NCI-H82 treated with DMSO at 0.1 percent for 48 hours (cell line): ENCODE measurements around the gene PEX14.

Experiments used
- DNase-seq: peaks from one replicate; lab custom pipeline; 2025; ENCODE audit not compliant: unreplicated experiment; lab: John Stamatoyannopoulos, UW

The PEX14 gene

GRCh38 chr1:10516925-10517676 is 42.4 kb downstream of the PEX14 start:
- DNase-seq: no peak

GRCh38 chr1:10517677-10517982 is 42.9 kb downstream of the PEX14 start:
- no peak for DNase-seq

GRCh38 chr1:10519016-10519417 is 44.3 kb downstream of the PEX14 start:
- DNase-seq: no peak

GRCh38 chr1:10520497-10520896 is 45.7 kb downstream of the PEX14 start:
- no peak for DNase-seq

- DNase-seq: no peak
Measured at GRCh38 chr1:10520952-10521351, 46.2 kb downstream of the PEX14 start.

- DNase-seq: no peak
Measured at GRCh38 chr1:10521537-10522157, 46.9 kb downstream of the PEX14 start.

- DNase-seq: no peak
Measured at GRCh38 chr1:10522322-10522860, 47.6 kb downstream of the PEX14 start.

- no peak for DNase-seq
Measured at GRCh38 chr1:10525208-10525607, 50.5 kb downstream of the PEX14 start.

GRCh38 chr1:10528066-10529014 is 53.6 kb downstream of the PEX14 start:
- DNase-seq: no peak

- no peak for DNase-seq
Measured at GRCh38 chr1:10529091-10529490, 54.3 kb downstream of the PEX14 start.

GRCh38 chr1:10529765-10530164 is 55.0 kb downstream of the PEX14 start:
- DNase-seq: no peak

- DNase-seq: no peak
Measured at GRCh38 chr1:10530281-10530740, 55.6 kb downstream of the PEX14 start.

GRCh38 chr1:10530756-10531495 is 56.2 kb downstream of the PEX14 start:
- no peak for DNase-seq

- DNase-seq: no peak
Measured at GRCh38 chr1:10532362-10532761, 57.6 kb downstream of the PEX14 start.

- DNase-seq: no peak
Measured at GRCh38 chr1:10534519-10534918, 59.8 kb downstream of the PEX14 start.

- no peak for DNase-seq
Measured at GRCh38 chr1:10536133-10536770, 61.5 kb downstream of the PEX14 start.

- peak; percentile 82 for DNase-seq
Measured at GRCh38 chr1:10537082-10537766, 62.5 kb downstream of the PEX14 start.

GRCh38 chr1:10538646-10539355 is 64.1 kb downstream of the PEX14 start:
- no peak for DNase-seq

- DNase-seq: no peak
Measured at GRCh38 chr1:10539411-10540043, 64.8 kb downstream of the PEX14 start.
